Measurements from ENCODE around the gene GFPT1.

GFPT1 gene

GRCh38 chr2:69384618-69385081 lies 2.4 kb downstream of the GFPT1 start:
- no peak for TF ChIP-seq CTCF (IDR thresholded peaks at IDR 0.05; ENCODE audit: borderline replicate concordance, insufficient read depth, low read depth, low read length)
- no peak overlapping the region for H3K4me3 ChIP-seq (ENCODE audit: low read depth, low read length)

GRCh38 chr2:69383176-69383812 lies 3.7 kb downstream of the GFPT1 start:
- H3K4me3 ChIP-seq (ENCODE audit: low read depth, low read length), result no peak overlapping the region
- TF ChIP-seq CTCF (IDR thresholded peaks at IDR 0.05; ENCODE audit: borderline replicate concordance, insufficient read depth, low read depth, low read length), result no peak

DNA sequence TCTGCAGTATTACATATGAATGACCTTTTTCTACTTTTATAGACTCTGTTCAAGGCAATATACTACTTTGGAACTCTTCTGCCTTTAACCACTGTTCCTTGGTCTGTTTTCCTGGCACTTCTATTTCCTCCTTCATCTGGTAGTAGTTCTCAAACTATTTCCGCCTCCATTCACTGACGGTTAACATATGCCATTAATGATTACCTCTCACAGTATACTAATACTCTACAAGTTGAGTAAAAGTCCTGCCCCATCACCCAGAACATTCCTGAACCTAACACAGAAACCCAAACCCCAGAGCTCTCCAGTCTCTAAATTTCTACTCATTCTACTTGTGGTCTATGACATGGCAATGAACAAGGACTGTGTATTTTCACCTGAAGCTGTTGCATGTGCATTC lies 4.5 kb downstream of the GFPT1 start:
- no peak overlapping the region for H3K4me3 ChIP-seq (ENCODE audit: low read depth, low read length)
- TF ChIP-seq CTCF (IDR thresholded peaks at IDR 0.05; ENCODE audit: borderline replicate concordance, insufficient read depth, low read depth, low read length), result no peak

- TF ChIP-seq CTCF (IDR thresholded peaks at IDR 0.05; ENCODE audit: borderline replicate concordance, insufficient read depth, low read depth, low read length), result no peak
- H3K4me3 ChIP-seq (ENCODE audit: low read depth, low read length), result no peak overlapping the region
Observed at GRCh38 chr2:69381337-69381737, 5.7 kb downstream of the GFPT1 start.

DNA sequence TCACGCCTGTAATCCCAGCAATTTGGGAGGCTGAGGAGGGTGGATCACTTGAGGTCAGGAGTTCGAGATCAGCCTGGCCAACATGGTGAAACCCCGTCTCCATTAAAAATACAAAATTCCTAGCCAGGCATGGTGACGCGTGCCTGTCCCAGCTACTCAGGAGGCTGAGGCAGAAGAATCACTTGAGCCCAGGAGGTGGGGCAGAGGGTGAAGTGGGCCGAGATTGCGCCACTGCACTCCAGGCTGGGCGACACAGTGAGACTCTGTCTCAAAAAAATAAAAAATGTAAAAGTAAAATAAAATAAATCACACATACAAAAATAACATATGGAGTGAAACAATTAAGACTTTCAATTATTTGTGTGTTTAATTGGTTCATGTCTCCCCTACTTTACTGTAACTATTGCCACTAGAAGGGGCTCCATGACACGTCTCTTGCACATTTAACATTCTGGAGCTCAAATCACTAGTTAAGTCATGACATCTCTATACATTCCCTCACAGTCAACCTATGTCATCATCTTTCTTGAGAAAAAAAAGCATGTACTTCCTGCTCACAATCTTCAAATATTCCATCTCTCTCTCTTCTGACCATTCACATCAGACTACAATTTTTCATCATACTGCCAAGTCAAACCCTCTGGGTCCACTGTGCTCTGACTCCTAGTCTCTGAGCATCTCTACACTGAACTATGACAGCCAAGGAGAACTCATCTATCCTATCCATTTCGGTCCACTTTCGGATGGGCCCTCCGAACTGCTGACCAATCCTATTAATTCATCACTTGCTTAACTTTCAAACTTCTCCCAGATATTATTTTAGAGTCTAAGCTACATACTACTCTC lies 6.7 kb downstream of the GFPT1 start:
- no peak for TF ChIP-seq CTCF (IDR thresholded peaks at IDR 0.05; ENCODE audit: borderline replicate concordance, insufficient read depth, low read depth, low read length)
- H3K4me3 ChIP-seq (ENCODE audit: low read depth, low read length), result no peak overlapping the region

DNA sequence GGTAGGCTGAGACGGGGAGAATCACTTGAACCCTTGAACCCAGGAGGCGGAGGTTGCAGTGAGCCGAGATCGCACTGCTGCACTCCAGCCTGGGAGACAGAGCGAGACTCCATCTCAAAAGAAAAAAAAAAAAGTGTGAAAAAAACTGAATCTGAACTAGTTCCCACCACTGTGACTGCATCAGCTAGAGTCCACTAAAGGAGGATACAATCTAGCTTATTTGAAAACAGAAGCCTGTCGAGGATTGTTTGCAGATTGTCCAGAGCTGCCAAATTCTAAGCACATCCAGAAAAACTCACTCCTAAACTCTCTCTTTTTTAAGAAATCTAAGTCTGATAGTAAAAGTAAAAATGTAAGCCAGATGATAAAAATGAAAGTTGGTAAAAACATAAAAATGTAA lies 10.6 kb downstream of the GFPT1 start:
- no peak overlapping the region for H3K4me3 ChIP-seq (ENCODE audit: low read depth, low read length)
- TF ChIP-seq CTCF (IDR thresholded peaks at IDR 0.05; ENCODE audit: borderline replicate concordance, insufficient read depth, low read depth, low read length), result no peak

Data from GM12875 (cell line).